SK-N-DZ (cell line): ENCODE results near the gene TRIM69.
"Not testable (repeated sequence)": the region's sequence is repeated elsewhere in the genome, so short reads cannot be mapped to it uniquely, and the experiment has no call there.

Experiments used
- DNase-seq: peaks from one replicate; pipeline ENCODE4 v3.0.0-alpha.2; 2015; ENCODE audit warnings: low spot score

TRIM69 gene

DNA sequence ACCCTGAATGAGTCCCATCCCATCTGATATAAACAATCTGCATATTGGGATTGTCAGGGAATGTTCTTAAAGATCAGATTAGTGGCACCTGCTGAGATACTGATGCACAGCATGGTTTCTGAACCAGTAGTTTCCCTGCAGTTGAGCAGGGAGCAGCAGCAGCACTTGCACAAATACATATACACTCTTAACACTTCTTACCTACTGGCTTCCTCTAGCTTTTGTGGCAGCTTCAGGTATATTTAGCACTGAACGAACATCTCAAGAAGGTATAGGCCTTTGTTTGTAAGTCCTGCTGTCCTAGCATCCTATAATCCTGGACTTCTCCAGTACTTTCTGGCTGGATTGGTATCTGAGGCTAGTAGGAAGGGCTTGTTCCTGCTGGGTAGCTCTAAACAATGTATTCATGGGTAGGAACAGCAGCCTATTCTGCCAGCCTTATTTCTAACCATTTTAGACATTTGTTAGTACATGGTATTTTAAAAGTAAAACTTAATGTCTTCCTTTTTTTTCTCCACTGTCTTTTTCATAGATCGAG, 20.5 kb upstream of the TRIM69 start:
- DNase-seq = no peak

- DNase-seq = no peak
Observed at GRCh38 chr15:44716983-44717602, 19.2 kb upstream of the TRIM69 start.

DNA sequence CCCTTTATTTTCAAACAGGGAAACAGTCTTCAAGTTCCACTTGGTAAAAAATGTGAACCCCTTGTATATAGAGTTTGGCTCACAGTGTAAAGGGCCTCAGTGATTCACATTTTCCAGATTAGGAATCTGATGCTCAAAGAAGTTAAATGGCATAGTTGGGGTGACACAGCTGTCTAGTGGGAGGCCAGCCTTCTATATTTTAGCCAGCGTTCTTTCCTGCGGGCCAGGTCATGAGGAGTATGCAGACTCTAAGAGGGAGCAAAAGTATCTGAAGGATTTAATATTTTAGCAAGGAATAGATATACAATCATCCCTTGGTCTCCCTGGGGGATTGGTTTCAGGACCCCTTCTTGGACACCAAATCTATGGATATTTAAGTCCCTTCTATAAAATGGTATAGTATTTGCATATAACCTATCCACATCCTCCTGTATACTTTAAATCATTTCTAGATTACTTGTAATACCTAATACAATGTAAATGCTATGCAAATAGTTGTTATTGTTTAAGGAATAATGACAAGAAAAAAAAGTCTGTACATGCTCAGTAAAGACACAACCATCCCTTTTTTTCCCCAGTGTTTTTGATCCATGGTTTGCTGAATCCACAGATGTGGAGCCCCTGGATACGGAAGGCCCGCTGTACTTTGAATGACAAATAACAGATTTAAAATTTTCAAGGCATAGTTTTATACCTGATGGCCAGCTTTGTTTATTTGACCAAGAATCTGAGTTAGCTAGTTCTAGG, 18.0 kb upstream of the TRIM69 start:
- no peak for DNase-seq

DNA sequence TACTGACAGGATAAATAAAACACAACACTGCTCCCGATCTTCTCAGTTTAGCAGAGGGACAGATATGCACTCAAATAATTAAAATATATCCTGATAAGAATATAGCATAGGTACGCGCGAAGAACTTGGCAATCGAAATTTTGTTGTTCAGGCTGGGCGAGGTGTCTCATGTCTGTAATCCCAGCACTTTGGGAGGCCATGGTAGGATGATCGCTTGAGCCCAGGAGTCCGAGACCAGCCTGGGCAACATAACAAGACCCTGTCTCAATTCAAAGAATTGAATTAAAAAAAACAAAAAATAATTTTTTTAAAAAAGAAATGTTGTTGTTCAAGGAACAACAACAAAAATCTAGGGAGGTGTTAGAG, 17.4 kb upstream of the TRIM69 start:
- DNase-seq = no peak

DNA sequence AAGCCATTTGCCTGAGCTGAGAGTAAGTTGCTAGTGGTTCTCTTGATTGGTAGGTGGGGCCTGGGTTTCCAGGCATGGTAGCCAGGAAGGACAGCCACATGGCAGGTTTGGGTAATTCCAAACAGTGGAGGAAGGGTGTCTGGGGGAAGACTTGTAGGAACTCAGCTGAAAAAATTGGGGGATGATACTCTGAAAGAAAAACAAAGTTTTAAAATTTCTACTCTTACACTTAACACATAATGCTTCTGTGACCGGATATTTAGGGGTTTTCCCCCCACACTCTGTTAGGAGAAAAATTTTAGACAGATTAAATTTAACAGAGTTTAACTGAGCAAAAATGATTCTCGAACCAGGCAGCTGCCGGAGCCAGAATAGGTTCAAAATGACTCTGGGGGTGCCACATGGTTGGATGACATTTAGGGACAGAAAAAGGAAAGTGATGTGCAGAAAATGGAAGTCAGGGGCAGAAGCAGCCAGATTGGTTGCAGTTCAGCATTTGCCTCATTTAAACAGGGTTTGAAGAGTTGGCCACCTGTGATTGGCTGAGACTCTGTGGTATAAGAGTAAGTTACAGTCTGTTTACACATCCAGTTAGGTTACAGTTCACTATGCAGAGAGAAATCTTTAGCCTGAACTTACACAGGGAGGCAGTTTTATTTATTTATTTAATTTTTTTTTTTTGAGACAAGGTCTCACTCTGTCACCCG, 16.9 kb upstream of the TRIM69 start:
- no peak for DNase-seq

- not testable (repeated sequence) for DNase-seq
Observed at GRCh38 chr15:44720000-44720435, 16.3 kb upstream of the TRIM69 start.

GRCh38 chr15:44720460-44721176, 15.7 kb upstream of the TRIM69 start:
- DNase-seq = no peak

- DNase-seq = no peak
Observed at GRCh38 chr15:44722011-44722410, 14.3 kb upstream of the TRIM69 start.

GRCh38 chr15:44726136-44726535, 10.2 kb upstream of the TRIM69 start:
- DNase-seq = no peak

- no peak for DNase-seq
Observed at GRCh38 chr15:44726568-44727484, 9.5 kb upstream of the TRIM69 start.

DNA sequence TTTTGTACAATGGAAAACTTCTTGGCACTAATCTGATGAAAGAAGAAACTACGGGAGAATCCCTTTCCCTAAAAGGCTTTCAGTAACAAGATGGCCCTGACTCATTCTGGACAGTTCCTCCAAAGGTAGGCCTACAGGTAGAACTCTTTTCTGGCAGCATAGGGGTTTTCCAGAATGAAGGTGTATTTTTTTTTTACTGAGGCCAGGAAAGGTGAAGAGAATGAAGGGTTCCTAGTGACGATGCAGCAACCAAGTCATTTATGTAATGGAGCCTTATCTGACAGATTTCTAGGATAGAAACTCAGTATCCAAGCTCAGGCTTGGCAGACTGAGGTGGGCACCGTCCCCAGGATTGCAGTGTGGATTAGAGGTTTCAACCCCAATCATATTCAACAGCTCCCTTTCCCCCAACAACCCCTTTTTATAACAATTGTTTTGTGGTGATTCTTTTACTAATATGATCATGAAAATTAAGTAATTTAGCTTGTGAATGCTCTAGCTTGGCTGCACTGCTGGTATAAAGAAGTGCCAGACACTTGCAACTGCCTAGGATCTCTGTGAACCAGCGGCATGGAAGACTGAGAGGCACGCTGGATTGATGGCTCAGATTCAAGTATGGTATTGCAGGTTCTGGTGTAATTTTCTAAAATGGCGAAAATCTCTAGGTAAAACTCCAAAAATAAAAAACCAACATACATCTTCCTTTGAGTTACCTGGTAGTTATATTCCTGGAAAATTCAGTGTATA, 8.7 kb upstream of the TRIM69 start:
- no peak for DNase-seq

GRCh38 chr15:44728232-44728575, 8.1 kb upstream of the TRIM69 start:
- DNase-seq = not testable (repeated sequence)

GRCh38 chr15:44728576-44729407, 7.5 kb upstream of the TRIM69 start:
- peak; percentile 97 for DNase-seq

DNA sequence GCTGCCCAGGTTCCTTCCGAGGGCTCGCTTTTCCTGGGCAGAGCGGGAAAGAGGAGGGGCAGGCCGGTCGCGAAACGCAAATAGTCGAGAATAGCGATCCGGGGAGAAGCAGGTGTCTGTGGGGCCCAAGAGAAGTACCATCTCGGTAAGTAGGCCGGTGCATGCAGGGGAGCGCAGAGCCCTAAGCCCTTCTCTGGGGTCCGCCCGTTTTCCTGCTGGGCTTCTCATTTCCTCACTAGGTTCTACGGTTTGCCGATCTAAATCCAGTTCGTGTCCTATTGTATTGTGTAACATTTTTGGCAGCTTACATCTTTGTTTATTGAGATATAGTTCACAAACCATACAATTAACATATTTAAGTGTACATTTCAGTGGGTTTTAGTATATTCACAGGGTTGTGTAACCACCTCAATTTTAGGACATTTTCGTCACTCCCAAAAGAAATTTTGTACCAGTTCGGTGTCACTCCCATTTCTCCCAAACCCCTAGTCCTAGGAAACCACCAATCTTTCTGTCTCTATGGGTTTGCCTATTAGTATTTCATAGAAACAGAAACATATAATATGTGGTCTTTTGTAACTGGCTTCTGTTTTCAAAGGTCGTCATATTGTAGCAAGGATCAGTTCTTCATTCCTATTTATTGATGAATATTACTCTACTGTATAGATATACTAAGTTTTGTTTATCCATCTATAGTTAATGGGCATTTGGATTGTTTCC, 6.8 kb upstream of the TRIM69 start:
- DNase-seq = no peak

DNA sequence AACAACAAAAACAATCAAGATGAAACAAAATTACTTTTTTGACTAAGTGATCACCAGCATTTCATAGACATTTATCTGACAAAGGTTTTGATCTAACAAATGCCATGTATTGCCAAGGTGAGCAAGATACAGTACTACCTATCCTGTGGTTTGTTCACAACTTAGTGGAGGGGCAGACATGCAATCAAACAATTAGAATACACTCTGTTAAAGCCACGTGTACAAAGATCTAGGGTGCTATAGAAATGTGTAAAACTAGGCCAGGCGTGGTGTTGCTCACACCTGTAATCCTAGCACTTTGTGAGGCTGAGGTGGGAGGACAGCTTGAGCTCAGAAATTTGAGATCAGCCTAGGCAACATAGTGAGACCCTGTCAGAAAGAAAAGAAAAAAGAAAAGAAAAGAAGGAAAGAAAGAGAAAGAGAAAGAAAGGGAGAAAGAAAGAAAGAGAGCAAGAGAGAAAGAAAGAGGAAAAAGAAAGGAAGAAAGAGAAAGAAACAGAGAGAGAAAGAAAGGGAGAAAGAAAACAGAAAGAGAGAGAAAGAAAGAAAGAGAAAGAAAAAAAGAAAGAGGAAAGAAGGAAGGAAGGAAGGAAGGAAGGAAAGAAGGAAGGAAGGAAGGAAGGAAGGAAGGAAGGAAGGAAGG, 1.4 kb upstream of the TRIM69 start:
- no peak for DNase-seq

DNA sequence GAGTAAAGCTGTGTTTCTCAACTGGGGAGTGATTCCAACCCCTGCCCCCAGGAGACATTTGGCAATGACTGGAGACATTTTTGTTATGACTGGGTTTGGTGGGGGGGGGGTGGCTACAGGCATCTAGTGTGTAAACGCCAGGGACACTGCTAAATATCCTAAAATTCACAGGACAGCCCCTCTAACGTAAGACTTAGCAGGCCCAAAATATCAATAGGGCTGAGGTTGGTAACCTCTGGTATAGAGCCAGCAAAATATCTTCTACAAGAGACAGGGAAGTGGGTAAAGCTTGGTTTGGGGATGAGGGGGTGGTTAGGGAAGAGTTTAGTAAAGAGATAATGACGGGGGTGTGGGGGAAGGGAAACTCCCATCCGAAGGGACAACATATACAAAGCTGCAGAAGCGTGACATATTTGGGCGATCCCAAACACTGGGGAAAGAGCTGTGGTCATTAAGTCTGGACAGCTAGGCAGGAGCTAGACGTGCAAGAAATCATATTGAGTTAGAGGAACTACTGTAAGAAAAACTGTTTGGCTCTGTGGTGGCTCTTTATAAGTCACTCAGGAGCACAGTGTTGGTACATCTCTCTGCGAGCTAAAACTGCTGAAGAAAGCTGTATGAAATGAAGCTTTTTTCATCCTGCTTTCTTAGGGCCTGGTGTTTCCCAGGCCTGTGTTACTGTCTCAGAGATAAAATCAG, 697 bp upstream of the TRIM69 start:
- peak; percentile 35 for DNase-seq

DNA sequence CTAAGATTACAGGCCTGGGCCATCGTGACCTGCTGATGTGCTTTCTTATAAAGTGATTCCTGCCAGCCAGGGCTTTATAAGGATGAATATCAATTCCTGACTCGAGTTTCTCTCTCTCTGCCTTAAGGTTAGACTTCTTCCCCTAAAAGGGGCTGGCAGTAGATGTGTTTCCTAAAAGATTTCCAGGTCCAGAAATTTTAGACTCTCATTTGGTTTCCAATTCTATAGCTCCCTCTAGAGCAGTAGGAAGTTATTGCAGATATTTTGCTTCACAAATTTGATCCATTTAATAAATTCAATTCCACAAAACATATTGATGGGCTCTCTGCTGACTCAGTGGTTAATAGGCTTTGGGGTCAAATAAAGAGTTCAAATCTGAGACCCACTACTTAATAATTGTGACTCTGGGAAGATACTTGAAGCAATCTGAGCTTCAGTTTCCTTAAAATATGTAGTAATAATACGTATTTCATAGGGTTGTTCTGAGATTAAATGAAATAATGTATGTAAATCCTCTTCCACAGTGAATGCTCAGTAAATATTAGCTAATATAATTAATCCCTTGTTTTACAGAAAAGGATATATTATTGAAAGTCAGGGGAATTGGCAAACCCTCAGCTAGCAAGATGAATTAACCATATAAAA, 2.1 kb downstream of the TRIM69 start:
- DNase-seq = peak; percentile 55
